ENCODE data around the gene DNAH8. TPM values are rescaled to one million over a fixed set of nuclear protein-coding genes. Genes with fewer than 3 reads are reported as not detected.

The DNAH8 gene
- polyA plus RNA-seq, 1 of the 3 experiments (the other 2 are of a cell fraction): not detected

- TF ChIP-seq, protein P1, sequence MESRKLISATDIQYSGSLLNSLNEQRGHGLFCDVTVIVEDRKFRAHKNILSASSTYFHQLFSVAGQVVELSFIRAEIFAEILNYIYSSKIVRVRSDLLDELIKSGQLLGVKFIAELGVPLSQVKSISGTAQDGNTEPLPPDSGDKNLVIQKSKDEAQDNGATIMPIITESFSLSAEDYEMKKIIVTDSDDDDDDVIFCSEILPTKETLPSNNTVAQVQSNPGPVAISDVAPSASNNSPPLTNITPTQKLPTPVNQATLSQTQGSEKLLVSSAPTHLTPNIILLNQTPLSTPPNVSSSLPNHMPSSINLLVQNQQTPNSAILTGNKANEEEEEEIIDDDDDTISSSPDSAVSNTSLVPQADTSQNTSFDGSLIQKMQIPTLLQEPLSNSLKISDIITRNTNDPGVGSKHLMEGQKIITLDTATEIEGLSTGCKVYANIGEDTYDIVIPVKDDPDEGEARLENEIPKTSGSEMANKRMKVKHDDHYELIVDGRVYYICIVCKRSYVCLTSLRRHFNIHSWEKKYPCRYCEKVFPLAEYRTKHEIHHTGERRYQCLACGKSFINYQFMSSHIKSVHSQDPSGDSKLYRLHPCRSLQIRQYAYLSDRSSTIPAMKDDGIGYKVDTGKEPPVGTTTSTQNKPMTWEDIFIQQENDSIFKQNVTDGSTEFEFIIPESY (IDR thresholded peaks at IDR 0.05; ENCODE audit: borderline replicate concordance, low read depth): no peak
- TF ChIP-seq EP300 (IDR thresholded peaks at IDR 0.05; ENCODE audit: borderline replicate concordance in 1 of 2, low read depth in 1 of 2, low read length in 1 of 2) (no peak), JUND (IDR thresholded peaks at IDR 0.05) (no peak)
Measured at GRCh38 chr6:39037707-39038106, 322.6 kb downstream of the DNAH8 start (continued).

- CTCF ChIA-PET: interaction anchor here (0.7 to 2.0 kb wide), 5 partner anchors 10 to 67 kb away, joined by 3 to 13 read pairs (median 3); no protein-coding TSS in a partner anchor
- TF ChIP-seq MXI1 (IDR thresholded peaks at IDR 0.05; ENCODE audit: low read depth, low read length) (no peak), REST (IDR thresholded peaks at IDR 0.05; ENCODE audit: low read depth, low read length) (no peak), TAF1 (IDR thresholded peaks at IDR 0.05; ENCODE audit: borderline replicate concordance, low read depth, low read length) (no peak), ELF1 (IDR thresholded peaks at IDR 0.05) (no peak), RCOR1 (IDR thresholded peaks at IDR 0.05; ENCODE audit: low read length) (no peak), MAX (IDR thresholded peaks at IDR 0.05; ENCODE audit: low read depth) (no peak), FOXM1 (IDR thresholded peaks at IDR 0.05; ENCODE audit: low read depth) (no peak), EP300 (IDR thresholded peaks at IDR 0.05; ENCODE audit: borderline replicate concordance in 1 of 2, low read depth in 1 of 2, low read length in 1 of 2) (no peak), TCF12 (IDR thresholded peaks at IDR 0.05) (no peak), GATA2 (CRISPR knock-in tag; IDR thresholded peaks at IDR 0.05) (no peak), NFIC (IDR thresholded peaks at IDR 0.05; ENCODE audit: borderline replicate concordance) (no peak), FOSL2 (IDR thresholded peaks at IDR 0.05; ENCODE audit: borderline replicate concordance, low read depth) (no peak), USF1 (IDR thresholded peaks at IDR 0.05; ENCODE audit: borderline replicate concordance, low read depth) (no peak), GABPA (IDR thresholded peaks at IDR 0.05; ENCODE audit: low read depth) (no peak)
- TF ChIP-seq, protein P1 (IDR thresholded peaks at IDR 0.05; ENCODE audit: borderline replicate concordance, low read depth): no peak
- TF ChIP-seq, protein P2, sequence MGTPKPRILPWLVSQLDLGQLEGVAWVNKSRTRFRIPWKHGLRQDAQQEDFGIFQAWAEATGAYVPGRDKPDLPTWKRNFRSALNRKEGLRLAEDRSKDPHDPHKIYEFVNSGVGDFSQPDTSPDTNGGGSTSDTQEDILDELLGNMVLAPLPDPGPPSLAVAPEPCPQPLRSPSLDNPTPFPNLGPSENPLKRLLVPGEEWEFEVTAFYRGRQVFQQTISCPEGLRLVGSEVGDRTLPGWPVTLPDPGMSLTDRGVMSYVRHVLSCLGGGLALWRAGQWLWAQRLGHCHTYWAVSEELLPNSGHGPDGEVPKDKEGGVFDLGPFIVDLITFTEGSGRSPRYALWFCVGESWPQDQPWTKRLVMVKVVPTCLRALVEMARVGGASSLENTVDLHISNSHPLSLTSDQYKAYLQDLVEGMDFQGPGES (IDR thresholded peaks at IDR 0.05; ENCODE audit: low read depth, low read length): no peak
- 43% methylated on average over 10 of the region's 10 CpGs for WGBS (ENCODE audit: low lambda C conversion rate)
Measured at GRCh38 chr6:39040080-39040673, 325.1 kb downstream of the DNAH8 start.

More at GRCh38 chr6:39040080-39040673, 325.1 kb downstream of the DNAH8 start:
- DNase-seq: no peak
- H3K36me3 ChIP-seq (replicated peaks in 1 of 2; ENCODE audit: control insufficient read depth in 1 of 2, insufficient read depth in 2 of 2, low read length in 1 of 2): no peaks in the 10 kb centered on the region
- no peak overlapping the region for H3K9ac ChIP-seq
- no peaks in the 10 kb centered on the region for H3K27me3 ChIP-seq (ENCODE audit: insufficient read depth)
- no peaks in the 10 kb centered on the region for H3K9me2 ChIP-seq
- POLR2A ChIA-PET: no interaction called here
- H3K4me3 ChIP-seq (ENCODE audit: low read depth in 2 of 2, low read length in 1 of 2): no peak overlapping the region
- H3K4me1 ChIP-seq (ENCODE audit: control insufficient read depth in 1 of 2, insufficient read depth in 2 of 2, low read depth in 1 of 2, low read length in 1 of 2): peaks cover 0 to 7% of the 10 kb centered on the region in 2 experiments; a peak in 1 of 4 replicates
- no peak overlapping the region for H3K4me2 ChIP-seq
- H3K79me2 ChIP-seq (ENCODE audit: insufficient read depth): no peaks in the 10 kb centered on the region
- no peaks in the 10 kb centered on the region for H4K20me1 ChIP-seq (ENCODE audit: insufficient read depth)
- H3K27ac ChIP-seq (ENCODE audit: low read depth in 2 of 2, low read length in 1 of 2): no peak overlapping the region
- H3K9me3 ChIP-seq: no peaks in the 10 kb centered on the region
- H2AFZ ChIP-seq (ENCODE audit: low read depth): no peak overlapping the region
- no peaks in the 10 kb centered on the region for H3F3A ChIP-seq (replicated peaks; ENCODE audit: insufficient read depth)
